Gastroesophageal sphincter (tissue), 4 donors: ENCODE measurements around the gene MYCN. TPM values are rescaled to one million over a fixed set of nuclear protein-coding genes. Genes with fewer than 3 reads are reported as not detected.

ENCODE experiments used
- ATAC-seq: fragments of 150-250 bp; one replicate; pipeline ENCODE4 v1.9.1; 2016; ENCODE audit warnings: mild to moderate bottlenecking, moderate library complexity
- H3K27ac ChIP-seq, 4 donors: fragments of 200-600 bp; sonication (generic) in 3 of 4; 1 replicate in 3 of 4; 2 replicates in 1 of 4; pipeline ENCODE4 v1.5.1; 2016 to 2019
- H3K27me3 ChIP-seq: fragments of 200-600 bp; sonication (generic); one replicate; pipeline ENCODE4 v1.5.1; 2019
- H3K36me3 ChIP-seq, 2 donors: fragments of 200-600 bp; sonication (generic); one replicate each; pipeline ENCODE4 v1.5.1; 2019; ENCODE audit warnings: control low read depth in 1 of 2
- H3K4me1 ChIP-seq, 3 donors: fragments of 200-600 bp; sonication (generic); 1 replicate in 2 of 3; 2 replicates in 1 of 3; pipeline ENCODE4 v1.5.1; 2016 to 2019; ENCODE audit warnings: control low read depth in 2 of 3
- H3K4me3 ChIP-seq, 2 donors: fragments of 200-600 bp; sonication (generic); one replicate each; pipeline ENCODE4 v1.5.1; 2019; ENCODE audit warnings: mild to moderate bottlenecking in 1 of 2, moderate library complexity in 1 of 2
- H3K9me3 ChIP-seq, 3 donors: fragments of 200-600 bp; sonication (generic); one replicate each; pipeline ENCODE4 v1.5.1; 2017 to 2019; ENCODE audit warnings: control low read depth in 2 of 3
- CTCF ChIP-seq, 4 experiments: fragments of 200-600 bp in 2 of 4; fragments of 450-650 bp in 2 of 4; sonication (generic) in 1 of 4; IDR thresholded peaks; one replicate each; pipeline ENCODE4 v1.5.1; 2017 to 2019; ENCODE audit warnings: antibody characterized with exemption in 4 of 4, mild to moderate bottlenecking in 2 of 4, moderate library complexity in 2 of 4
- EP300 ChIP-seq: sonication (generic); formaldehyde crosslinking; IDR thresholded peaks from one replicate; pipeline ENCODE4 v1.6.1; 2017; ENCODE audit warnings: antibody characterized with exemption, mild to moderate bottlenecking
- POLR2A ChIP-seq, 2 donors: fragments of 450-650 bp; IDR thresholded peaks; one replicate each; pipeline ENCODE4 v1.6.1; 2017; ENCODE audit warnings: antibody characterized with exemption in 2 of 2, mild to moderate bottlenecking in 2 of 2, moderate library complexity in 1 of 2
- POLR2AphosphoS5 ChIP-seq: sonication (generic); formaldehyde crosslinking; IDR thresholded peaks from one replicate; pipeline ENCODE4 v1.6.1; 2017; ENCODE audit warnings: antibody characterized with exemption
- WGBS, 2 donors: methylation state at CpG; one replicate each; pipeline ENCODE4 v1.1.5; 2018; ENCODE audit warnings: low coverage in 1 of 2; 5-methylcytosine and 5-hydroxymethylcytosine counted together
- total RNA-seq, 4 donors: library from RNA; depleted of rRNA; stranded (reverse); fragments of >200 nt; gene quantifications; one replicate each; pipeline ENCODE4 v1.1.0, GENCODE V29; 2016

Gene MYCN
- total RNA-seq, 4 donors from 2014 or later = 0.13 to 0.46 (median 0.35) TPM; not detected in 1

GRCh38 chr2:15990151-15991101, 50.1 kb downstream of the MYCN start:
- no peak overlapping the region for H3K27ac ChIP-seq
- H3K4me3 ChIP-seq = no peak overlapping the region
- TF ChIP-seq CTCF (IDR thresholded peaks at IDR 0.05) (no peak), POLR2AphosphoS5 (no peak), EP300 (no peak), POLR2A (IDR thresholded peaks at IDR 0.05) (no peak)
- H3K4me1 ChIP-seq = no peaks in the 10 kb centered on the region
- ATAC-seq = no peak
- no peaks in the 10 kb centered on the region for H3K9me3 ChIP-seq
- H3K27me3 ChIP-seq = no peaks in the 10 kb centered on the region
- WGBS, 2 donors = 84 to 92% methylated on average over 5 to 11 of the region's 11 CpGs
- no peaks in the 10 kb centered on the region for H3K36me3 ChIP-seq

- H3K9me3 ChIP-seq = no peaks in the 10 kb centered on the region
- H3K4me1 ChIP-seq = no peaks in the 10 kb centered on the region
- H3K27ac ChIP-seq = no peak overlapping the region
- no peak overlapping the region for H3K4me3 ChIP-seq
- WGBS, 2 donors = 40 to 66% methylated on average over 3 of the region's 3 CpGs
- no peak for ATAC-seq
- H3K36me3 ChIP-seq = no peaks in the 10 kb centered on the region
- no peak for TF ChIP-seq EP300
- no peak for TF ChIP-seq POLR2AphosphoS5
- TF ChIP-seq CTCF (IDR thresholded peaks at IDR 0.05) = no peak
- TF ChIP-seq POLR2A (IDR thresholded peaks at IDR 0.05) = no peak
- no peaks in the 10 kb centered on the region for H3K27me3 ChIP-seq
Measured at GRCh38 chr2:15991231-15991630, 50.9 kb downstream of the MYCN start.

GRCh38 chr2:15992457-15993231, 52.3 kb downstream of the MYCN start:
- Histone ChIP-seq H3K9me3 (no peaks in the 10 kb centered on the region), H3K4me3 (no peak overlapping the region), H3K4me1 (no peaks in the 10 kb centered on the region), H3K36me3 (no peaks in the 10 kb centered on the region), H3K27me3 (no peaks in the 10 kb centered on the region), H3K27ac (no peak overlapping the region)
- WGBS, 2 donors = 76 to 85% methylated on average over 5 to 6 of the region's 10 CpGs
- TF ChIP-seq EP300 (no peak), CTCF (IDR thresholded peaks at IDR 0.05) (no peak), POLR2AphosphoS5 (no peak), POLR2A (IDR thresholded peaks at IDR 0.05) (no peak)
- no peak for ATAC-seq

GRCh38 chr2:15993232-15993610, 52.9 kb downstream of the MYCN start:
- H3K9me3 ChIP-seq = no peaks in the 10 kb centered on the region
- no peak for ATAC-seq
- TF ChIP-seq CTCF (IDR thresholded peaks at IDR 0.05) (no peak), EP300 (no peak), POLR2A (IDR thresholded peaks at IDR 0.05) (no peak), POLR2AphosphoS5 (no peak)
- H3K27ac ChIP-seq = no peak overlapping the region
- H3K4me1 ChIP-seq = no peaks in the 10 kb centered on the region
- H3K27me3 ChIP-seq = no peaks in the 10 kb centered on the region
- WGBS, 2 donors = 0% methylated on average over 2 of the region's 6 CpGs; no CpG with 5 or more reads in 1 of the 2 donors
- H3K4me3 ChIP-seq = no peak overlapping the region
- no peaks in the 10 kb centered on the region for H3K36me3 ChIP-seq
